ENCODE measurements around the gene POLR2J3. TPM values are rescaled to one million over a fixed set of nuclear protein-coding genes. Genes with fewer than 3 reads are reported as not detected.
"Not testable (repeated sequence)": the region's sequence is repeated elsewhere in the genome, so short reads cannot be mapped to it uniquely, and the experiment has no call there.

The POLR2J3 gene
- total RNA-seq, 4 donors from 2014 or later, result 20.5 to 30.7 (median 25.6) TPM

DNA sequence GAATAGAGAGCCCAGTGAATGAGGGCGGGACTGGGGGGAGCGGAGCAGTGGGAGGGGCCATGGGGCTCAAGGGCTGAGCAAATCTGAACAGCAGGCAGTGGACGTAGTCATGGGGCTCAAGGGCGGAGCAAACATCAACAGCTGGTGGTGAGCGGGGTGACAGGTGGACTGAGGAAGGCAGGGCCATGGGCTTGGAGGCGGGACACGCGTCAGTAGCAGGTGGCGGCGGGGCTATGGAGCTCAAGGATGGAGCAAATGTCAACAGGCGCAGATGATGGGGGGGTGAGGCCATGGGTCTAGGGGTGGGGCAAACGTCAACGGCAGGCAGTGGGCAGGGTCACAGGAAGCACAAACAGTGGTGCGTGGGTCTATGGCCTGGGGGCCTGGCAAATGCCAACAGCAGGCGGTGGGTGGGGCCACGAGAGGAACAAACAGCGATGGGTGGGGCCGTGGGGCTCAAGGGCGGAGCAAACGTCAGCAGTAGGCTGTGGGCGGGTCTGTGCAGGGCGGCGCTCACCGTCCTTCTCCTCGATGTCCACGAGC is 20.2 kb upstream of the POLR2J3 start:
- not testable (repeated sequence) for DNase-seq (ENCODE audit: low spot score)

DNA sequence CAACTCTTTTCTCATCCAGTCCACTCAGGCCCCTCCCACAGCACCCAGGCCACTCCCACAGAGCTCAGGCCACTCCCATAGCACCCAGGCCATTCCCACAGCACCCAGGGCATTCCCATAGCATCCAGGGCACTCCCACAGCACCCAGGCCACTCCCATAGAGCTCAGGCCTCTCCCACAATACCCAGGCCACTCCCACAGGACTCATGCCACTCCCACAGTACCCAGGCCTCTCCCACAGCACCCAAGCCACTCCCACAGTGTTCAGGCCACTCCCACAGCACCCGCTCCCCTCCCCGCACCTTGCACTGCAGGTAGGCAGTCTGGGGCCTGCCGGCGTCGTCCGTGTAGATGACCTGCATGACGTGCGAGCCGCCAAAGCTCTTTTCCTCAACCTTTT is 17.5 kb upstream of the POLR2J3 start:
- not testable (repeated sequence) for DNase-seq (ENCODE audit: low spot score); ATAC-seq (ENCODE audit: low FRiP score)

More for the DNA sequence above, 20.2 kb upstream of the POLR2J3 start:
- peak; percentile 94 for ATAC-seq (ENCODE audit: low FRiP score)

DNA sequence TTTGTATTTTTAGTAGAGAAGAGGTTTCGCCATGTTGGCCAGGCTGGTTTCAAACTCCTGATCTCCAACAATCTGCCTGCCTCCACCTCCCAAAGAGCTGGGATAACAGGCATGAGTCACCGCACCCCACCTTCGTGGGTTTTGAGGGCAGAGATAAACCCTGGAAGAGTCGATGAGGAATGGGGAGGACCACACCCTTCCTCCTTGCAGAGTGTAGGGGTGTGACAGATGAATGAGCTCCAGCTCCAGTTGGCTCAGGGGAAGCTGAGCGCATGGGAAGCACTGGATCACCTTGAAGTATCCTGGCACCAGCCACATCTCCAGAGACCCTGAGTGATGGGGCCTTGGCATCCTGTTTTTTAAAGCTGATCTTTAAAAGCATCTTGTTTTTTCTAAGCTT is 11.1 kb upstream of the POLR2J3 start:
- DNase-seq (ENCODE audit: low spot score), result not testable (repeated sequence)
- ATAC-seq (ENCODE audit: low FRiP score), result peak; percentile 45

- not testable (repeated sequence) for ATAC-seq (ENCODE audit: low FRiP score); DNase-seq (ENCODE audit: low spot score)
Measured at GRCh38 chr7:102581722-102582121, 9.3 kb upstream of the POLR2J3 start.

DNA sequence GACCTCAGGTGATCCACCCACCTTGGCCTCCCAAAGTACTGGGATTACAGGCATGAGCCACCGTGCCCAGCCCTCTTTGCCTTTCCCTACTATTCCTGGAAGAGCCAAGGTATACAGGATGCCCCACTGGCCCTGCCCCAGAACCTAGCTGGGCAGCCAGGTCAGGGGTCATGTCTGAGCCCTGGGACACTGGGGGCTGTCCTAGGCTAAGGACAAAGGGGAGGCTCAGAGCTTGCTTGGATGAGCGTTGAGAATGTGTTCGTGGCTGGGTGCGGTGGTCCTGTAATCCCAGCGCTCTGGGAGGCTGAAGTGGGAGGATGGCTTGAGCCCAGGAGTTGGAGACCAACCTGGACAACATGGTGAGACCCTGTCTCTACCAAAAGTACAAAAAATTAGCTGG is 6.1 kb upstream of the POLR2J3 start:
- peak; percentile 16 for ATAC-seq (ENCODE audit: low FRiP score)

GRCh38 chr7:102577315-102578240 is 5.2 kb upstream of the POLR2J3 start:
- DNase-seq (ENCODE audit: low spot score); ATAC-seq (ENCODE audit: low FRiP score): not testable (repeated sequence)

More for the DNA sequence above, 6.1 kb upstream of the POLR2J3 start:
- DNase-seq (ENCODE audit: low spot score), result not testable (repeated sequence)

DNA sequence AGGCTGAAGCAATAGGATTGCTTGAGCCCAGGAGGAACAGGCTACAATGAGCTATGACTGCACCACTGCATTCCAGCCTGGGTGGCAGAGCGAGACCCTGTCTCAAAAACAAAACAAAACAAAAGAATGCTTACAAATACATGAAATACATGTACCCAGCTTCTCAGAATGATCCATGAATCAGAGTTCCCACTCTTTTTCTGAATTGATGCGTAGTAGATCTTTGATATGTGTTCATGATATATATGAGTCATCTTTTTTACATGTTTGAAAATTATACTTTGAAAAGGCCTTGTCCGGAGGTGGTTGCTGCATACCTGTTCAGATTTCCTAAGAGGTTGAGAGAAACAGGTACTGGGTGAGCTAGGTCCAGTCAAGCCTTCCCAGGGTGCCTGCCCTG is 4.0 kb upstream of the POLR2J3 start:
- ATAC-seq (ENCODE audit: low FRiP score), result not testable (repeated sequence)

GRCh38 chr7:102574607-102575006 is 2.2 kb upstream of the POLR2J3 start:
- not testable (repeated sequence) for DNase-seq (ENCODE audit: low spot score); ATAC-seq (ENCODE audit: low FRiP score)

More for the DNA sequence above, 4.0 kb upstream of the POLR2J3 start:
- not testable (repeated sequence) for DNase-seq (ENCODE audit: low spot score)

DNA sequence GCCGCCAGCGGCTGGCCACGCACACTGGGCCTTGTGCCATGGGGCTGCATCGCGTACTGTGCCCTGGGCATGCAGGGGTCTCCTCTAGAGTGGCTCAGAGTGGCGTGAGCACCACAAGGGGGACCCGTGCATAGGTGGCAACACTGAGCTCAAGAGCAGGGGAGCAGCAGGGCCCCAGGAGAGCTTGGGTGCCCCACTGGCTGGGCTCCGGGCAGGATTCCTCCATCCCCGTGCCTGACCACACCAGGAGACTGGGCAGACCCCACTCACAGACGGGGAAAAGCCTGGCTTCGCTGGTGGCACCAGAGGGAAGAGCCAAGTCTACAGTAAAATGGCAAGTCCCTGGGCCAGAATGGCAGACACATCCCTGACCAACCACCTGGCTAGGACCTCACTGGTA is 3.8 kb downstream of the POLR2J3 start:
- not testable (repeated sequence) for DNase-seq (ENCODE audit: low spot score); ATAC-seq (ENCODE audit: low FRiP score)

- not testable (repeated sequence) for DNase-seq (ENCODE audit: low spot score); ATAC-seq (ENCODE audit: low FRiP score)
Measured at GRCh38 chr7:102550808-102551422, 21.5 kb downstream of the POLR2J3 start, which contains the start of gene SPDYE2. SPDYE2 (plus strand) TSS chr7:102551226; CDS start chr7:102553256, 2,030 bp downstream.

DNA sequence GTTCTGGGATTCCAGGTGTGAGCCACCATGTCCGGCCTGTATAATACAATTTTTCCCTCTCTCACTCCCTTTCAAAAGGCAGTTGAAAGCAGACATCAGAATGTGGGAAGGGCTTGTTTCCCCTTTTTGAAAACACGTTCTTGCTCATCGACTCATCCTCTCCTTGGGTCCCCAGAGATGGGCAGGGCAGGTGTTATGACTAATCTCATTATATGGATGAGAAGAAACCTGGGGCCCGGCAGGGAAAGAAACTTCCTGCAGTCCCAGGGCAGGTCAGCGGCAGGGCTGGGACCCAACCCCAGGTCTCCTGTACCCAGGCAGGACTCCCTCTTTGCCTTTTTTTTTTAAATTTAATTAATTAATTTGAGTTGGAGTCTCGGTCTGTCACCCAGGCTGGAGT is 26.0 kb downstream of the POLR2J3 start:
- not testable (repeated sequence) for DNase-seq (ENCODE audit: low spot score); ATAC-seq (ENCODE audit: low FRiP score)

DNA sequence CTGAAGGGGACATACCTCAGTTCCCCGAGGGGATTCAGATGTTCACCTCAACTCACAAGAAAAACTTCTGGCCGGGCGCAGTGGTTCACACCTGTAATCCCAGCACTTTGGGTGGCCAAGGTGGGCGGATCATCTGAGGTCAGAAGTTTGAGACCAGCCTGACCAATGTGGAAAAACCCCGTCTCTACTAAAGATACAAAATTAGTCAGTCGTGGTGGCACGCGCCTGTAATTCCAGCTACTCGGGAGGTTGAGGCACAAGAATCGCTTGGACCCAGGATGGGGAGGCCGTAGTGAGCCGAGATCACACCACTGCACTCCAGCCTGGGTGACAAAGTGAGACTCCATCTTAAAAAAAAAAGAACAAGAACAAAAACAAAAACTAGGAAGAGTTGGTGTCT is 27.1 kb downstream of the POLR2J3 start:
- ATAC-seq (ENCODE audit: low FRiP score); DNase-seq (ENCODE audit: low spot score): not testable (repeated sequence)

GRCh38 chr7:102544372-102544771 is 28.0 kb downstream of the POLR2J3 start:
- not testable (repeated sequence) for ATAC-seq (ENCODE audit: low FRiP score)

DNA sequence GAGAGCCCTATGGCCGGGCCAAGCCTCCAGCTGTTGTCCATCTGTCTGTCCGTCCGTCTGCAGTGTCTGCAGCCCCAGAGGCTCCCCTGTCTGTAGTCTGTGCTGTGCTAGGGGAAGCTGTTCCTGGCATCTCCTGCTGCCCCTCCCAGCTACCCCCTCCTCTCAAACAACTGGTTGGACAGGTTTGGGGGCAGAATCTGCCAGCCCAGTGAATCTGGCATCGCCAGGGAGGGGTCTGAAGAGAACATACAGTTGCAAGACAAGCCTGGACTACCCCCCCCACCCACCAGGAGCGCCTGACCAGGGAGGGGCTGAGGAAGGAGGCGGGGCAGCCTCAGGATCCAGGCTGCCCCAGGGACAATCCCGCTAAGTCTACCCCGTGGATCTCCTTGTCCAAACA is 28.8 kb downstream of the POLR2J3 start, which contains the start of gene UPK3BL2:
Gene UPK3BL2 (minus strand): TSS at position 101 of the 400 bp plus-strand sequence. CDS start 60 bp downstream, at position 41.
- ATAC-seq (ENCODE audit: low FRiP score); DNase-seq (ENCODE audit: low spot score): not testable (repeated sequence)

More at GRCh38 chr7:102544372-102544771, 28.0 kb downstream of the POLR2J3 start:
- DNase-seq (ENCODE audit: low spot score), result not testable (repeated sequence)

- ATAC-seq (ENCODE audit: low FRiP score); DNase-seq (ENCODE audit: low spot score): not testable (repeated sequence)
Measured at GRCh38 chr7:102542771-102543170, 29.6 kb downstream of the POLR2J3 start.

- ATAC-seq (ENCODE audit: low FRiP score); DNase-seq (ENCODE audit: low spot score): not testable (repeated sequence)
Measured at GRCh38 chr7:102542083-102542482, 30.3 kb downstream of the POLR2J3 start.

- not testable (repeated sequence) for DNase-seq (ENCODE audit: low spot score); ATAC-seq (ENCODE audit: low FRiP score)
Measured at GRCh38 chr7:102540604-102541003, 31.8 kb downstream of the POLR2J3 start.

DNA sequence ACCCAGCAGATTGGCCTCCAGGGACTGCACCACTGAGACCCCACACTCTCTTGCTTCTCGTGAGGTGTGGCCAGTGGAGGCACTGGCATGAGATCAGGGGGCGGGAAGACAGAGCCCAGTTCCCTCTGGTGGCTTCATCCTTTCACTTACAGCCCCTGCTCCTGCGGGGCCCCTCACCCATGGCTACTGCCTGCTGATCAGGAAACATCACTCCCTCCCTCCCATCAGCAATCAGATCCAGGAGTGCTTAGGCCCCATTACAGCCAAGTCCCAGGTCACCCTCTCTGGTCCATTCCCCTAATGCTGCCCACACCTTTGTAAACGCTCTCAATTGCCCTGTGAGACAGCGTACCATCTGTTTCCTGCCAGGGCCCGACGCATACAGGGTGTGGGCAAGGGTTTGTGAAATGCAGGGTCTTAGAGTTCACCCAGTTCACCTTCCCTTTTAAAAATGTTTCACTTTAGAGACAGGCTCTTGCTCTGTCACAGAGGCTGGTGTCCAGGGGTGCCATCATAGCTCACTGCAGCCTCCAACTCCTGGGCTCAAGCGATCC is 37.2 kb downstream of the POLR2J3 start:
- not testable (repeated sequence) for ATAC-seq (ENCODE audit: low FRiP score); DNase-seq (ENCODE audit: low spot score)

DNA sequence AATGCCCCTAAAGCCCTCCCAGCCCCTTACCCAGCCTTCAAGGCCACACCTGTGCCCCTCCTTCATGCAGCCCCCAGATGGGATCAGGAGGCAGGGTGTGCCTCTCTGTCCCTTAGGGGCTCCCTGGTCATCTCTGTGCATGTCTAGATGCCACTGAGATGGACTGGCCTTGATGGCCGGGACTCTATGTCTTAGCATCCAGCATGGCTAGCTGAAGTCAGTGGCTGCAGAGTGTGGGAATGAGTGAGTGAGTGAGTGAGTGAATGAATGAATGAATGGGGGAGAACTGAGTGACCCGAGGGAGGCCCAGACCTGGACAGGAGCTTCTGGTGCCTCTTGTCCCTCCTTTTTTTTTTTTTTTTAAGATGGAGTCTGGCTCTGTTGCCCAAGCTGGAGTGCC is 40.3 kb downstream of the POLR2J3 start:
- not testable (repeated sequence) for DNase-seq (ENCODE audit: low spot score)
- peak; percentile 2 for ATAC-seq (ENCODE audit: low FRiP score)
